ENCODE results near the gene SH3PXD2B.
"Not testable (repeated sequence)": the region's sequence is repeated elsewhere in the genome, so short reads cannot be mapped to it uniquely, and the experiment has no call there.

DNA sequence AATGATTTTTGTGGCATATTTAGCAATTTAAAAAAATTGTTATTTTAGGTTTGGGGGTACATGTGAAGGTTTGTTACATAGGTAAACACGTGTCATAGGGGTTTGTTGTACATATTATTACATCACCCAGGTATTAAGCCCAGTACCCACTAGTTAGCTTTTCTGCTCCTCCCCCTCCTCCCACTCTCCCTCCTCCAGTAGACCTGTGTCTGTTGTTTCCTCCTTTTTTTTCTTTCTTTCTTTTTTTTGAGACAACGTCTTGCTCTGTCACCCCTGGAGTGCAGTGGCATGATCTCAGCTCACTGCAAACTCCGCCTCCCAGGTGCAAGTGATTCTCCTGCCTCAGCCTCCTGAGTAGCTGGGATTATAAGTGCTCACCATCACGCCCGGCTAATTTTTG is 162.5 kb downstream of the SH3PXD2B start:
- TF ChIP-seq POLR2AphosphoS5 (IDR thresholded peaks at IDR 0.05; ENCODE audit: low read depth, low read length); POLR2A (IDR thresholded peaks at IDR 0.05; ENCODE audit: low read depth, low read length); TAF1 (IDR thresholded peaks at IDR 0.05; ENCODE audit: low read depth, low read length); SPI1 (IDR thresholded peaks at IDR 0.05; ENCODE audit: low read depth, low read length); PAX5 (IDR thresholded peaks at IDR 0.05; ENCODE audit: insufficient read depth, low read length, severe bottlenecking); POU2F2 (IDR thresholded peaks at IDR 0.05; ENCODE audit: low read depth, low read length): not testable (repeated sequence)

Data from GM12891 (cell line).